GM18498 (cell line): ENCODE measurements around the gene ZNF107.
"Not testable (repeated sequence)": the region's sequence is repeated elsewhere in the genome, so short reads cannot be mapped to it uniquely, and the experiment has no call there.

ENCODE experiments used
- ATAC-seq: cut with Tn5 transposase; IDR thresholded peaks from one replicate; pipeline ENCODE4 v1.9.1; 2021; ENCODE audit warnings: mild to moderate bottlenecking, moderate library complexity; ENCODE audit not compliant: unreplicated experiment

ZNF107 gene

DNA sequence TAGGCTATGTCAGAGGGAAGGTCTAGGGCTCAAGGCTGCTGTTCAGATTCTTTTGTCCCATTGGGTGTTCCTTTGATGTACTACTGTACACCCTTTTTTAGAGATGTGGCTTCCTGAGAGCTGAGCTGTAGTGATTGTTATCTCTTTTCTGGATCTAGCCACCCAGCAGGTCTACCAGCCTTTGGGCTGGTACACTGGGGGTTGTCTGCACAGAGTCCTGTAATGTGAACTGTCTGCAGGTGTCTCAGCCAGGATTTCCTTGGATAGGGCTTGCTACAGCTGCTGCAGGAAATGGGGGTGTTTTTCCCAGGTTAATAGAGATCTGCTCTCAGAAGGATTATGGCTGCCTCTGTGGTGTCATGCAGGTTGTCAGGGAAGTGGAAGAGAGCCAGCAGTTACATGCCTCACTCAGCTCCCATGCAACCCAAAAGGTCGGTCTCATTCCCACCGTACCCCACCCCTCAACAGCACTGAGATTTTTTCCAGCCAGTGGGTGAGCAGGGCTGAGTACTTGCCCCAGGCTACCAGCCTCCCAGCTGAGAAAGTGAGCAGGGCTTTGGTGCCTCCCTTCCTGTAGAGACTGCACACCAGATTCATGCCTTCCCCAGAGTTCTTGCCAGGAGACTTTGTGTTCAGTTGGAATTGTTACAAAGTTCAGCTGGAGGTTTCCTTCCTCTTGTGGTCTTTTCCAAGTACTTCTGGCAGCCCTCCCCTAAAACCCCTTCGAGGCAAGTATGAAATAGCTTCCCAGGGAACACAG, 63.3 kb downstream of the ZNF107 start:
- no peak for ATAC-seq

DNA sequence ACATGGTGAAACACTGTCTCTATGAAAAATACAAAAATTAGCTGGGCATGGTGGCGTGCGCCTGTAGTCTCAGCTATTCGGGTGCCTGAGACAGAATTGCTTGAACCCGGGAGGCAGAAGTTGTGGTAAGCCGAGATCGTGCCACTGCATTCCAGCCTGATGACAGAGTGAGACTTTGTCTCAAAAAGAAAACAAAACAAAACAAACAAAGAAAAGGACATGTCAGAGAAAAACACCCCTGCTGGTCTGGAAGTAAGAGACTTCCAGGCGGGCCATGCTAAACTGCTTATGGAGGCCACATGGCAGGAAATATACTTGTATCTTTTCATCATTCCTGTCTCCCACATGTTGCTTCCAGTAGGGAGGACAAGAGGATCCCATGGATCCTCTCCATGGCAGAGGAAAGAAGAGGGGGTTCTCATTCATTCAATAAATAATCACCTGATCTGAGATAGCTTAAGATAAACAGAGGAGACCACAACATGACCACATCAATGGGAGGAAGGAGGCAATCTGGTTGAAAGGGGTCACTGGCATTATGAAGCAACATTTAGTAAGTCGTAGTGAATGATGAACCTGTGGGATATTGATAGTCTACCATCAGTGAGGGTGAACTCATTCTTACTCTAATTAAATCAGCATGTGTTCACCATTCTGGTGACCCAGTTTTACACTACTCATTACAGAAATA, 67.8 kb downstream of the ZNF107 start:
- no peak for ATAC-seq

DNA sequence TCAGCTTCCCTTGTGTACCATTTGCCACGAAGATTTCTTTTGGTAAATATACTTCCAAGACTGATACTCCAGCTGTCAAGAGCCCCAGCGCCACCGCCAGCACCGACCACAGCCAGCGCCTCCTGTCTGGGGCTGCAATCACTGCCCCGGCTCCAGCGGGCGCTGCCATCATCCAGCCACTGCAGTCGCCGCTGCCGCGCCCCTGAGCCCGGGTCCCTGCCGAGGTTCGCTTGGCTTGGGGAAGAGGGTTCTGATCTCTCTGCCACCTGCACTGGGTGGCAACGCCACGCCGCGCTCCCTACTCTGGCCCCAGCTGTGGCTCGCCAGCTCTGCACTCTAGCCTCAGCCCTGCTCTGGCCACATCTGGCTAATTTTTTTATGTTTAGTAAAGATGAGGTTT, 70.6 kb downstream of the ZNF107 start:
- ATAC-seq = no peak

DNA sequence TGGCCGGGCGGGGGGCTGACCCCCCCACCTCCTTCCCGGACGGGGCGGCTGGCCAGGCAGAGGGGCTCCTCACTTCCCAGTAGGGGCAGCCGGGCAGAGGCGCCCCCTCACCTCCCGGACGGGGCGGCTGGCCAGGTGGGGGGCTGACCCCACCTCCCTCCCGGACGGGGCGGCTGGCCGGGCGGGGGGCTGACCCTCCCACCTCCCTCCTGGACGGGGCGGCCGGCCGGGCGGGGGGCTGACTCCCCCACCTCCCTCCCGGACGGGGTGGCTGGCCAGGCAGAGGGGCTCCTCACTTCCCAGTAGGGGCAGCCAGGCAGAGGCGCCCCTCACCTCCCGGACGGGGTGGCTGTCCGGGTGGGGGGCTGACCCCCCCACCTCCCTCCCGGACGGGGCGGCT, 72.5 kb downstream of the ZNF107 start:
- ATAC-seq = not testable (repeated sequence)

DNA sequence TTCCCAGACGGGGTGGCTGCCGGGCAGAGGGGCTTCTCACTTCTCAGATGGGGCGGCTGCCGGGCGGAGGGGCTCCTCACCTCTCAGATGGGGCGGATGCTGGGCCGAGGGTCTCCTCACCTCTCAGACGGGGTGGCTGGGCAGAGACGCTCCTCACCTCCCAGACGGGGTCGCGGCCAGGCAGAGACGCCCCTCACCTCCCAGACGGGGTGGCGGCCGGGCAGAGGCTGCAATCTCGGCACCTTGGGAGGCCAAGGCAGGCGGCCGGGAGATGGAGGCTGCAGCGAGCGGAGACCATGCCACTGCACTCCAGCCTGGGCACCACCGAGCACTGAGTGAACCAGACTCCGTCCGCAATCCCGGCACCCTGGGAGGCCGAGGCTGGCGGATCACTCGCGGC, 73.0 kb downstream of the ZNF107 start:
- ATAC-seq = not testable (repeated sequence)

DNA sequence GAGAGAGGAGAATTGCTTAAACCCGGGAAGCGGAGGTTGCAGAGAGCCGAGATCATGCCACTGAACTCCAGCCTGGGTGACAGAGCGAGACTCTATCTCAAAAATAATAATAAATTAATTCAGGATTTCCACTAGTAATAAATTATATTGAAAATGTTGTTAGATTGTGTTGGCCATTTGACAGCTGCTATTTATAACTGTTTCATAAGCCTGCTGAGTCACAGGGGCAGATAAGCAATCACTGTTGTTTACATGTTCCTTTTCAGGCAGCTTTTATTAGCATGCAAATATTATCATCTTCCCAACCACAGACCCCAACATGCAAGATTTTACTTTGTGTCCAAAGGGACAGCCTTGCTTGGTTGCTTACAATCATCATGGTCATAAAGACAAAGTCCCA, 78.7 kb downstream of the ZNF107 start:
- ATAC-seq = no peak

DNA sequence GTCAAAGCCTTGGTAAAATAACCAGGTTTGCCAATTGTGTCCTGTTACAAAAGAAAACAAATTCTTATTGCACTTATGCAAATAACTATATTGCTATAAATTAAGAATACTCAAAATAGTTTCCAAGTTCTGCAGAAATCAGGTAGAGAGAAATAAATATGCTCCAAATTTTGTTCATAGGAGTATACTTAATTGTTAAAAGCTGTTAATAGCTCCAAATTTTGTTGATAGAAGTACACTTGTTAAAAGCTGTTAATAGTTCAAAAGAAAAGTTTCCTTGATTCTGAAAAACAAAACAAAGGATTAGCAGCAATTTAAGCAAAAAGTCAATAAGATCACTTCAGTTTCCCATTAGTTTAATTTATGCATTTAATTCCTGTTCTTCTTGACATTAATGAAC, 81.9 kb downstream of the ZNF107 start:
- no peak for ATAC-seq

DNA sequence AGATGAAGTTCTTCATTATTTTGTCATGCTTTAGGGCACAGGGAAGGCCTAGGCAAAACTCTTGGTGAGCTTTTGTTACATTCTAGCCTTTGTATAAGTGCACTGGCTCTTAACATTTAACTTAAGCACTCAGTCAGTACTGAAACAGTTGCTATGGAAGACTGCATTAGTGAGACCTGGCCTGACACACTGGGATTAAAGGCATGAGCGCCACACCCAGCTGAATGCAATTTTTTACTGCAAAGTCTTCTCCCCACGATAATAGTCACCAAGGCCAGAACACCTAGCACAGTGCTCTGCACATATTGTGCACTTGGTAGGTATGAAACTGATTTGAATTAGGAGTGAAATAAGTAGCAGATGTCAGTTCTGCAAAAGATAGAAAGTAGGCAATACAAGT, 87.1 kb downstream of the ZNF107 start:
- ATAC-seq = no peak

DNA sequence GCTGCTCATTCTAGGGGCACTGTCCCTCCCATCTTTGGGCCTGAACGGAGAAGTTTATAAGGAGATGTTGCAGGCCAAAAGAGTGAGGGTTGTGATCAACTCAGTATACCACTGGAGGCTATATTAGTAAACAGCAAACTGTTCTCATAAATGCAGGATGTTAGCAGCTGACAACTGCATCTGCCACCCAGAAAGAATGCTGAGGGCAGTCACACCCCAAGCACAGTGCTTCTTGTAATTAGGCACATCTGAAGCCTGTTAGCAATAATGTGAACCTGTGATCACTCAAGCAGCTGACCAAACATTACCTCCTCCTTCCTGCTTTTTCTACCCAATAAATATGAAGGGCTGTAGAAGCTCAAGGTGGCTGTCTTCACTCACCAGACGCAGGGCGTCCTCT, 89.9 kb downstream of the ZNF107 start:
- ATAC-seq = no peak

DNA sequence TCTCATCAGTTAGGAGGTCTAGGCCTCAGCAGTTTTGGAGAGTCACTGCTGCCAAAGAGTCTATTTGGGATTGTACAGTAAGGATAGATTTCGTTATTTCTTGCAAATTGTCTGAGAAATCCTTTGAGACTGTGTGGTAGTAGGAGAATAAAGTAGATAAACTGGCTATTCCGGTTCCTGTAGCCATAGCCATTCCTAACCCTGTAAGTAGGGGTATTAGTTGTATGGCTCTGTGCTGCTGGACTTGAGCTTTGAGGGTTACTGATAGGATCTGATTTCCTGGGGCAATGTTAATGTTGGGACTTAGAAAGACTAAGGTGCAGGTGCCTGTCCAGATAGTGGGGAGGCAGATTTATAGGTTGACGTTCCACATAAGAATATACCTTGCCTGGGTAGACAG, 92.2 kb downstream of the ZNF107 start:
- ATAC-seq = no peak
